Astrocyte of the spinal cord (primary cell): ENCODE measurements around the gene ZNF429.
"Not testable (repeated sequence)": the region's sequence is repeated elsewhere in the genome, so short reads cannot be mapped to it uniquely, and the experiment has no call there.

Experiments
- DNase-seq: peaks from one replicate; pipeline ENCODE4 v3.0.0; 2011; ENCODE audit warnings: low read depth, low spot score
- H3K4me3 ChIP-seq: 2 replicates; pipeline ENCODE4 v1.5.1; 2011; ENCODE audit warnings: low read depth, mild to moderate bottlenecking, low read length, moderate library complexity
- CTCF ChIP-seq: IDR thresholded peaks from 2 replicates; pipeline ENCODE4 v1.5.1; 2012; ENCODE audit warnings: low read depth, mild to moderate bottlenecking, low read length, inconsistent platforms
- in situ Hi-C: cut with HindIII; loops from 2 replicates; pipeline ENCODE4 v1.10.0; 2017; ENCODE audit warnings: low sequenced_read_pairs

ZNF429 gene

GRCh38 chr19:21595185-21595584, 89.8 kb downstream of the ZNF429 start:
- TF ChIP-seq CTCF, result no peak
- in situ Hi-C loops, result no loop called here
- H3K4me3 ChIP-seq, result no peak overlapping the region
- no peak for DNase-seq

- no peak overlapping the region for H3K4me3 ChIP-seq
- in situ Hi-C loops, result no loop called here
- DNase-seq, result no peak
- no peak for TF ChIP-seq CTCF
These were observed 96.8 kb downstream of the ZNF429 start for GRCh38 chr19:21602082-21602658.

- DNase-seq, in situ Hi-C loops, H3K4me3 ChIP-seq: not testable (repeated sequence)
These were observed 97.4 kb downstream of the ZNF429 start for GRCh38 chr19:21602659-21603430.

- in situ Hi-C loops, result no loop called here
- no peak for TF ChIP-seq CTCF
- no peak for DNase-seq
- no peak overlapping the region for H3K4me3 ChIP-seq
These were observed 98.2 kb downstream of the ZNF429 start for GRCh38 chr19:21603431-21604231.

GRCh38 chr19:21604351-21604926, 99.0 kb downstream of the ZNF429 start:
- in situ Hi-C loops, result no loop called here
- no peak for TF ChIP-seq CTCF
- H3K4me3 ChIP-seq, result peak overlapping the region; percentile 35
- peak; percentile 31 for DNase-seq
